B cell (primary cell): ENCODE data around the gene CASP4. TPM values are rescaled to one million over a fixed set of nuclear protein-coding genes. Genes with fewer than 3 reads are reported as not detected.

Experiments
- ATAC-seq: fragments of 200-7000 bp; cut with Tn5 transposase; one replicate; pipeline ENCODE4 v1.10.0; 2021; ENCODE audit warnings: low read depth, mild to moderate bottlenecking, moderate number of reproducible peaks, moderate library complexity
- CTCF ChIA-PET: fragments of 350-600 bp; sonication (Branson Sonifier 250); formaldehyde crosslinking; loops from one replicate; lab custom pipeline; 2021; ENCODE audit warnings: antibody characterized with exemption, inconsistent platforms; lab: Charles Lee
- POLR2A ChIA-PET: fragments of 350-600 bp; sonication (Branson Sonifier 250); formaldehyde crosslinking; loops from one replicate; lab custom pipeline; 2021; ENCODE audit warnings: antibody characterized with exemption; lab: Charles Lee
- DNase-seq: peaks from one replicate; pipeline ENCODE4 v3.0.0; 2013
- H2AFZ ChIP-seq: 2 replicates; pipeline ENCODE4 v1.6.1; 2012; ENCODE audit warnings: mild to moderate bottlenecking, low read depth, low read length; ENCODE audit not compliant: insufficient read depth, poor library complexity, severe bottlenecking
- H3K27ac ChIP-seq, 2 donors: 1 replicate in 1 of 2; 2 replicates in 1 of 2; pipeline ENCODE4 v1.5.1; 2012 to 2013; ENCODE audit warnings: low read length in 2 of 2, mild to moderate bottlenecking in 2 of 2, moderate library complexity in 1 of 2
- H3K27me3 ChIP-seq, 4 experiments: fragments of 200-600 bp in 1 of 4; sonication (generic) in 1 of 4; replicated peaks in 1 of 4; 1 replicate in 2 of 4; 2 replicates in 2 of 4; pipeline versions ENCODE4 v1.6.1 to v1.7.0; 2013 to 2016; ENCODE audit warnings: low read length in 3 of 4, mild to moderate bottlenecking in 2 of 4, mixed read lengths in 1 of 4, moderate library complexity in 1 of 4; ENCODE audit not compliant: insufficient read depth in 4 of 4, control insufficient read depth in 3 of 4; ENCODE audit errors: control extremely low read depth in 1 of 4
- H3K36me3 ChIP-seq, 2 experiments: replicated peaks in 1 of 2; 1 replicate in 1 of 2; 2 replicates in 1 of 2; pipeline versions ENCODE4 v1.6.1 to v1.7.1; 2013; ENCODE audit warnings: low read length in 1 of 2; ENCODE audit not compliant: insufficient read depth in 2 of 2, control insufficient read depth in 1 of 2; ENCODE audit errors: control extremely low read depth in 1 of 2, extremely low read depth in 1 of 2
- H3K4me1 ChIP-seq, 2 donors: fragments of 200-600 bp in 1 of 2; sonication (generic) in 1 of 2; 1 replicate in 1 of 2; 2 replicates in 1 of 2; pipeline versions ENCODE4 v1.5.1 to v1.6.1; 2013 to 2017; ENCODE audit warnings: low read length in 2 of 2; ENCODE audit not compliant: control insufficient read depth in 2 of 2, insufficient read depth in 2 of 2
- H3K4me2 ChIP-seq: replicated peaks from 2 replicates; pipeline ENCODE3; 2012; ENCODE audit warnings: mild to moderate bottlenecking, low read depth, low read length; ENCODE audit not compliant: poor library complexity, severe bottlenecking
- H3K4me3 ChIP-seq, 5 experiments: fragments of 200-600 bp in 1 of 5; sonication (generic) in 1 of 5; 1 replicate in 3 of 5; 2 replicates in 2 of 5; pipeline versions ENCODE4 v1.5.1 to v1.7.0; 2011 to 2016; ENCODE audit warnings: low read length in 4 of 5, mild to moderate bottlenecking in 4 of 5, low read depth in 2 of 5, control low read depth in 1 of 5, moderate library complexity in 1 of 5; ENCODE audit not compliant: insufficient read depth in 1 of 5; ENCODE audit errors: control extremely low read depth in 1 of 5, extremely low read depth in 1 of 5
- H3K79me2 ChIP-seq: fragments of 200-600 bp; sonication (generic); one replicate; pipeline ENCODE4 v1.6.0; 2016; ENCODE audit warnings: low read length; ENCODE audit not compliant: control insufficient read depth, insufficient read depth
- H3K9ac ChIP-seq: fragments of 200-600 bp; sonication (generic); 2 replicates; pipeline ENCODE4 v1.6.1; 2017; ENCODE audit warnings: mild to moderate bottlenecking, low read length, moderate library complexity
- H3K9me3 ChIP-seq, 3 donors: one replicate each; pipeline versions ENCODE4 v1.6.1 to v1.7.1; 2013; ENCODE audit warnings: low read length in 2 of 3; ENCODE audit not compliant: control insufficient read depth in 2 of 3, insufficient read depth in 1 of 3; ENCODE audit errors: control extremely low read depth in 1 of 3
- H4K20me1 ChIP-seq: 2 replicates; pipeline ENCODE4 v1.6.0; 2012; ENCODE audit warnings: mild to moderate bottlenecking, low read length; ENCODE audit not compliant: insufficient read depth, control insufficient read depth, poor library complexity, severe bottlenecking
- H3K27ac Mint-ChIP-seq: one replicate; pipeline ENCODE4 v1.8.0; 2021; ENCODE audit warnings: mixed read lengths
- H3K27me3 Mint-ChIP-seq: one replicate; pipeline ENCODE4 v1.8.0; 2021; ENCODE audit warnings: mixed read lengths
- H3K4me1 Mint-ChIP-seq: one replicate; pipeline ENCODE4 v1.8.0; 2021; ENCODE audit warnings: mixed read lengths
- H3K4me3 Mint-ChIP-seq: one replicate; pipeline ENCODE4 v1.8.0; 2021; ENCODE audit warnings: mixed read lengths
- H3K9me3 Mint-ChIP-seq: one replicate; pipeline ENCODE4 v1.8.0; 2022; ENCODE audit warnings: mixed read lengths; ENCODE audit not compliant: insufficient read depth
- EZH2 ChIP-seq: IDR thresholded peaks from 2 replicates; pipeline ENCODE4 v1.6.1; 2012; ENCODE audit warnings: borderline replicate concordance, low read depth, mild to moderate bottlenecking, moderate library complexity, low read length; ENCODE audit not compliant: insufficient read depth, poor library complexity, severe bottlenecking
- WGBS: methylation state at CpG from one replicate; pipeline ENCODE4 v1.1.5; 2013; ENCODE audit warnings: missing lambda C conversion rate; ENCODE audit not compliant: insufficient coverage; 5-methylcytosine and 5-hydroxymethylcytosine counted together
- intact Hi-C: fragments of 100-400 bp; cut with micrococcal nuclease; formaldehyde crosslinking; loops from one replicate; pipeline ENCODE4 v1.10.0; 2022
- polyA plus RNA-seq: library from polyadenylated mRNA; depleted of rRNA; stranded (reverse); fragments of >200 nt; gene quantifications from 2 replicates; pipeline ENCODE4 v1.2.3, GENCODE V29; 2012
- total RNA-seq, 2 donors: library from RNA; stranded (reverse); fragments of 120-200 nt in 1 of 2; gene quantifications; 1 replicate in 1 of 2; 2 replicates in 1 of 2; pipeline versions ENCODE4 v1.2.3 to v1.2.4, GENCODE V29; 2013 to 2022
- TF ChIP-seq, protein P1 (sequence below): fragments of 200-600 bp; IDR thresholded peaks from one replicate; pipeline ENCODE4 v1.8.0; 2022; ENCODE audit warnings: antibody characterized with exemption, mild to moderate bottlenecking

CASP4 gene
- total and polyA plus RNA-seq, 2 donors (not counting 1 experiment from before 2014, with no cell fraction given) = 72.4 to 157 TPM

GRCh38 chr11:104964247-104964646 lies 4.1 kb downstream of the CASP4 start:
- no peak for TF ChIP-seq EZH2
- TF ChIP-seq, protein P1, sequence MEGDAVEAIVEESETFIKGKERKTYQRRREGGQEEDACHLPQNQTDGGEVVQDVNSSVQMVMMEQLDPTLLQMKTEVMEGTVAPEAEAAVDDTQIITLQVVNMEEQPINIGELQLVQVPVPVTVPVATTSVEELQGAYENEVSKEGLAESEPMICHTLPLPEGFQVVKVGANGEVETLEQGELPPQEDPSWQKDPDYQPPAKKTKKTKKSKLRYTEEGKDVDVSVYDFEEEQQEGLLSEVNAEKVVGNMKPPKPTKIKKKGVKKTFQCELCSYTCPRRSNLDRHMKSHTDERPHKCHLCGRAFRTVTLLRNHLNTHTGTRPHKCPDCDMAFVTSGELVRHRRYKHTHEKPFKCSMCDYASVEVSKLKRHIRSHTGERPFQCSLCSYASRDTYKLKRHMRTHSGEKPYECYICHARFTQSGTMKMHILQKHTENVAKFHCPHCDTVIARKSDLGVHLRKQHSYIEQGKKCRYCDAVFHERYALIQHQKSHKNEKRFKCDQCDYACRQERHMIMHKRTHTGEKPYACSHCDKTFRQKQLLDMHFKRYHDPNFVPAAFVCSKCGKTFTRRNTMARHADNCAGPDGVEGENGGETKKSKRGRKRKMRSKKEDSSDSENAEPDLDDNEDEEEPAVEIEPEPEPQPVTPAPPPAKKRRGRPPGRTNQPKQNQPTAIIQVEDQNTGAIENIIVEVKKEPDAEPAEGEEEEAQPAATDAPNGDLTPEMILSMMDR = no peak
- no peak overlapping the region for H2AFZ ChIP-seq
- H3K36me3 ChIP-seq = peaks cover 6 to 33% of the 10 kb centered on the region in 2 experiments
- no CpG with 5 or more reads among the region's 1 CpG for WGBS
- no peaks in the 10 kb centered on the region for H3K27me3 ChIP-seq
- H3K4me1 ChIP-seq = peaks cover 48 to 49% of the 10 kb centered on the region in 2 donors
- peak; percentile 8 for DNase-seq
- ATAC-seq = no peak
- H3K9me3 ChIP-seq = peaks cover 0 to 13% (median 6%) of the 10 kb centered on the region in 3 donors
- CTCF ChIA-PET = no interaction called here
- Mint-ChIP-seq H3K27me3 (no peaks in the 10 kb centered on the region), H3K4me1 (peaks cover 74% of the 10 kb centered on the region), H3K27ac (no peak overlapping the region), H3K9me3 (no peaks in the 10 kb centered on the region), H3K4me3 (no peak overlapping the region)
- no peak overlapping the region for H3K4me3 ChIP-seq
- peaks cover 89% of the 10 kb centered on the region for H3K79me2 ChIP-seq
- peaks cover 6% of the 10 kb centered on the region for H4K20me1 ChIP-seq
- no peak overlapping the region for H3K9ac ChIP-seq
- intact Hi-C loops = no loop called here
- POLR2A ChIA-PET = no interaction called here
- no peak overlapping the region for H3K27ac ChIP-seq
- no peak overlapping the region for H3K4me2 ChIP-seq

- intact Hi-C loops = no loop called here
- Mint-ChIP-seq H3K4me1 (peaks cover 80% of the 10 kb centered on the region), H3K27ac (peak overlapping the region; percentile 57), H3K4me3 (no peak overlapping the region), H3K9me3 (no peaks in the 10 kb centered on the region), H3K27me3 (no peaks in the 10 kb centered on the region)
- peaks cover 6 to 33% of the 10 kb centered on the region in 2 experiments for H3K36me3 ChIP-seq
- no peak overlapping the region for H3K4me2 ChIP-seq
- WGBS = no CpG with 5 or more reads among the region's 3 CpGs
- TF ChIP-seq, protein P1 = no peak
- no peak for TF ChIP-seq EZH2
- peaks cover 0 to 13% (median 6%) of the 10 kb centered on the region in 3 donors for H3K9me3 ChIP-seq
- no peak overlapping the region for H3K9ac ChIP-seq
- no peaks in the 10 kb centered on the region for H3K27me3 ChIP-seq
- H3K79me2 ChIP-seq = peaks cover 96% of the 10 kb centered on the region
- no peak overlapping the region for H3K4me3 ChIP-seq
- H2AFZ ChIP-seq = no peak overlapping the region
- ATAC-seq = no peak
- peaks cover 6% of the 10 kb centered on the region for H4K20me1 ChIP-seq
- peaks cover 43 to 56% of the 10 kb centered on the region in 2 donors for H3K4me1 ChIP-seq
- ChIA-PET POLR2A (no interaction called here), CTCF (interaction anchor here (1.5 to 1.6 kb wide), 2 partner anchors 12 to 16 kb away, joined by 4 to 9 read pairs; no protein-coding TSS in a partner anchor)
- H3K27ac ChIP-seq = no peak overlapping the region
- DNase-seq = no peak
These were observed 5.5 kb downstream of the CASP4 start for GRCh38 chr11:104962852-104963251.
